H9 (cell line): Measurements from ENCODE around the gene TRPV5. TPM values are rescaled to one million over a fixed set of nuclear protein-coding genes. Genes with fewer than 3 reads are reported as not detected.

ENCODE experiments used
- DNase-seq: peaks from one replicate; pipeline ENCODE4 v3.0.0-alpha.2; 2017
- H2AFZ ChIP-seq: one replicate; pipeline ENCODE4 v1.6.1; 2013; ENCODE audit warnings: mild to moderate bottlenecking, low read length, control low read depth, moderate library complexity
- H2AK5ac ChIP-seq: 2 replicates; pipeline ENCODE4 v1.6.1; 2013; ENCODE audit warnings: low read length, control low read depth, mixed read lengths; ENCODE audit not compliant: insufficient read length
- H2BK120ac ChIP-seq: one replicate; pipeline ENCODE4 v1.6.1; 2013; ENCODE audit warnings: low read depth, mild to moderate bottlenecking, low read length, control low read depth, inconsistent platforms; ENCODE audit not compliant: poor library complexity, severe bottlenecking
- H2BK12ac ChIP-seq: 2 replicates; pipeline ENCODE4 v1.6.1; 2013; ENCODE audit warnings: low read length, control low read depth, mixed read lengths, low read depth; ENCODE audit not compliant: insufficient read length
- H2BK15ac ChIP-seq: 2 replicates; pipeline ENCODE4 v1.6.1; 2013; ENCODE audit warnings: low read depth, low read length, control low read depth
- H2BK20ac ChIP-seq: one replicate; pipeline ENCODE4 v1.6.1; 2013; ENCODE audit warnings: low read depth, mild to moderate bottlenecking, low read length, control low read depth, inconsistent platforms; ENCODE audit not compliant: poor library complexity, severe bottlenecking
- H2BK5ac ChIP-seq: 2 replicates; pipeline ENCODE4 v1.6.1; 2013; ENCODE audit warnings: low read length, control low read depth, mixed read lengths; ENCODE audit not compliant: insufficient read length
- H3K14ac ChIP-seq: 2 replicates; pipeline ENCODE4 v1.6.1; 2013; ENCODE audit warnings: low read length, control low read depth; ENCODE audit not compliant: insufficient read depth
- H3K18ac ChIP-seq: 2 replicates; pipeline ENCODE4 v1.6.1; 2013; ENCODE audit warnings: low read depth, mild to moderate bottlenecking, mixed read lengths, low read length, control low read depth; ENCODE audit not compliant: insufficient read length
- H3K23ac ChIP-seq: 2 replicates; pipeline ENCODE4 v1.6.1; 2013; ENCODE audit warnings: low read length, control low read depth, mixed read lengths, low read depth; ENCODE audit not compliant: insufficient read length
- H3K23me2 ChIP-seq: 2 replicates; pipeline ENCODE4 v1.6.1; 2013; ENCODE audit warnings: low read depth, mild to moderate bottlenecking, mixed read lengths, low read length, control low read depth; ENCODE audit not compliant: insufficient read length, poor library complexity, severe bottlenecking
- H3K27ac ChIP-seq: 2 replicates; pipeline ENCODE4 v1.5.1; 2013; ENCODE audit warnings: low read length, control low read depth, mixed read lengths, low read depth; ENCODE audit not compliant: insufficient read length
- H3K27me3 ChIP-seq: 2 replicates; pipeline ENCODE4 v1.6.1; 2013; ENCODE audit warnings: low read length, control low read depth, inconsistent platforms; ENCODE audit not compliant: insufficient read depth
- H3K4ac ChIP-seq: 2 replicates; pipeline ENCODE4 v1.6.1; 2013; ENCODE audit warnings: low read depth, mild to moderate bottlenecking, control low read depth, inconsistent platforms, low read length, moderate library complexity
- H3K4me1 ChIP-seq: 2 replicates; pipeline ENCODE4 v1.6.1; 2013; ENCODE audit warnings: low read length, control low read depth, inconsistent platforms; ENCODE audit not compliant: insufficient read depth
- H3K4me2 ChIP-seq: 2 replicates; pipeline ENCODE4 v1.6.1; 2013; ENCODE audit warnings: low read length, control low read depth, mixed read lengths; ENCODE audit not compliant: insufficient read length, insufficient read depth
- H3K56ac ChIP-seq: 2 replicates; pipeline ENCODE4 v1.6.1; 2013; ENCODE audit warnings: low read depth, mild to moderate bottlenecking, mixed read lengths, low read length, control low read depth; ENCODE audit not compliant: insufficient read length
- H3K79me1 ChIP-seq: 2 replicates; pipeline ENCODE4 v1.6.1; 2013; ENCODE audit warnings: low read depth, mild to moderate bottlenecking, moderate library complexity, low read length, control low read depth, inconsistent platforms; ENCODE audit not compliant: insufficient read depth, poor library complexity, severe bottlenecking
- H3K79me2 ChIP-seq: 2 replicates; pipeline ENCODE4 v1.6.1; 2013; ENCODE audit warnings: low read length, control low read depth, inconsistent platforms; ENCODE audit not compliant: insufficient read depth
- H3K9ac ChIP-seq: 2 replicates; pipeline ENCODE4 v1.6.1; 2013; ENCODE audit warnings: low read length, control low read depth, mixed read lengths; ENCODE audit not compliant: insufficient read length; ENCODE audit errors: extremely low read depth
- H3K9me3 ChIP-seq: one replicate; pipeline ENCODE4 v1.6.1; 2013; ENCODE audit warnings: low read depth, low read length, inconsistent platforms; ENCODE audit not compliant: control insufficient read depth
- H3T11ph ChIP-seq: one replicate; pipeline ENCODE4 v1.6.1; 2013; ENCODE audit warnings: mild to moderate bottlenecking, low read length, control low read depth, inconsistent platforms
- H4K20me1 ChIP-seq: one replicate; pipeline ENCODE4 v1.6.1; 2013; ENCODE audit not compliant: control insufficient read depth, insufficient read length, insufficient read depth
- H4K5ac ChIP-seq: 2 replicates; pipeline ENCODE4 v1.6.1; 2013; ENCODE audit warnings: low read depth, mild to moderate bottlenecking, mixed read lengths, low read length, control low read depth; ENCODE audit not compliant: insufficient read length
- H4K8ac ChIP-seq: replicated peaks from 2 replicates; pipeline ENCODE4 v1.6.1; 2013; ENCODE audit warnings: low read length, control low read depth, mixed read lengths, low read depth; ENCODE audit not compliant: insufficient read length
- H4K91ac ChIP-seq: 2 replicates; pipeline ENCODE4 v1.6.1; 2013; ENCODE audit warnings: low read depth, mild to moderate bottlenecking, moderate library complexity, mixed read lengths, low read length, control low read depth; ENCODE audit not compliant: insufficient read length
- H3K27ac Mint-ChIP-seq, 3 experiments: 2 replicates in 2 of 3; 3 replicates in 1 of 3; pipeline ENCODE4 v1.8.0; 2020 to 2021; ENCODE audit warnings: mixed read lengths in 3 of 3, mild to moderate bottlenecking in 1 of 3, moderate library complexity in 1 of 3
- H3K27me3 Mint-ChIP-seq: 2 replicates; pipeline ENCODE4 v1.8.0; 2021; ENCODE audit warnings: low read depth, mild to moderate bottlenecking, moderate library complexity, mixed read lengths
- H3K36me3 Mint-ChIP-seq, 3 experiments: 2 replicates in 2 of 3; 3 replicates in 1 of 3; pipeline ENCODE4 v1.8.0; 2020 to 2021; ENCODE audit warnings: low read depth in 3 of 3, mixed read lengths in 3 of 3; ENCODE audit not compliant: insufficient read depth in 1 of 3
- H3K4me1 Mint-ChIP-seq, 2 experiments: 2 replicates each; pipeline ENCODE4 v1.8.0; 2020; ENCODE audit warnings: mixed read lengths in 2 of 2
- H3K4me3 Mint-ChIP-seq, 2 experiments: 2 replicates in 1 of 2; 3 replicates in 1 of 2; pipeline ENCODE4 v1.8.0; 2020 to 2021; ENCODE audit warnings: mild to moderate bottlenecking in 2 of 2, mixed read lengths in 2 of 2, moderate library complexity in 1 of 2
- H3K9me3 Mint-ChIP-seq, 2 experiments: 2 replicates in 1 of 2; 3 replicates in 1 of 2; pipeline ENCODE4 v1.8.0; 2020; ENCODE audit warnings: mild to moderate bottlenecking in 2 of 2, mixed read lengths in 2 of 2, moderate library complexity in 1 of 2
- WGBS: extraction: QIAGEN DNeasy Blood & Tissue Kit; methylation state at CpG from one replicate; pipeline ENCODE4 v1.1.7; 2013; ENCODE audit warnings: missing lambda C conversion rate, low lambda C conversion rate, mixed read lengths; ENCODE audit not compliant: insufficient read length; ENCODE audit errors: extremely low coverage; 5-methylcytosine and 5-hydroxymethylcytosine counted together
- total RNA-seq: library from RNA; stranded (reverse); gene quantifications from 2 replicates; pipeline ENCODE4 v1.2.1, GENCODE V29; 2021
- TF ChIP-seq, protein P1 (sequence below): fragments of 200-600 bp; sonication (generic); conservative IDR thresholded peaks from 3 replicates; pipeline ENCODE4 v1.8.0; 2021; ENCODE audit warnings: antibody characterized with exemption, mild to moderate bottlenecking

Gene TRPV5
- total RNA-seq, 1 experiment from 2014 or later = not detected

GRCh38 chr7:142865766-142866165 is 67.8 kb downstream of the TRPV5 start:
- Histone ChIP-seq H3K18ac (no peak overlapping the region), H3K9me3 (no peaks in the 10 kb centered on the region), H2BK5ac (no peak overlapping the region), H4K91ac (no peak overlapping the region), H4K20me1 (no peaks in the 10 kb centered on the region), H4K5ac (no peak overlapping the region), H4K8ac (no peak overlapping the region), H3K4me1 (peaks cover 8% of the 10 kb centered on the region), H2BK20ac (no peak overlapping the region), H2BK12ac (no peak overlapping the region), H2AK5ac (no peak overlapping the region), H3K9ac (no peak overlapping the region), H3K4ac (no peak overlapping the region), H3T11ph (no peak overlapping the region), H3K27ac (no peak overlapping the region), H2BK120ac (no peak overlapping the region), H3K27me3 (no peaks in the 10 kb centered on the region), H3K79me1 (no peaks in the 10 kb centered on the region), H3K56ac (no peak overlapping the region), H2AFZ (no peak overlapping the region), H3K23me2 (no peaks in the 10 kb centered on the region), H3K4me2 (no peak overlapping the region), H3K14ac (no peak overlapping the region), H2BK15ac (no peak overlapping the region; the same call in 1 of the 2 replicates), H3K79me2 (no peaks in the 10 kb centered on the region), H3K23ac (no peak overlapping the region)
- no peak for DNase-seq
- peaks cover 4% of the 10 kb centered on the region; the same call in 1 of the 2 replicates for H3K27me3 Mint-ChIP-seq
- H3K4me1 Mint-ChIP-seq = peaks cover 32 to 44% of the 10 kb centered on the region in 2 experiments
- no peaks in the 10 kb centered on the region for H3K9me3 Mint-ChIP-seq
- no peak overlapping the region for H3K27ac Mint-ChIP-seq
- no CpG with 5 or more reads among the region's 13 CpGs for WGBS
- peaks cover 0 to 12% (median 5%) of the 10 kb centered on the region in 3 experiments; a peak in 5 of 7 replicates for H3K36me3 Mint-ChIP-seq
- TF ChIP-seq, protein P1, sequence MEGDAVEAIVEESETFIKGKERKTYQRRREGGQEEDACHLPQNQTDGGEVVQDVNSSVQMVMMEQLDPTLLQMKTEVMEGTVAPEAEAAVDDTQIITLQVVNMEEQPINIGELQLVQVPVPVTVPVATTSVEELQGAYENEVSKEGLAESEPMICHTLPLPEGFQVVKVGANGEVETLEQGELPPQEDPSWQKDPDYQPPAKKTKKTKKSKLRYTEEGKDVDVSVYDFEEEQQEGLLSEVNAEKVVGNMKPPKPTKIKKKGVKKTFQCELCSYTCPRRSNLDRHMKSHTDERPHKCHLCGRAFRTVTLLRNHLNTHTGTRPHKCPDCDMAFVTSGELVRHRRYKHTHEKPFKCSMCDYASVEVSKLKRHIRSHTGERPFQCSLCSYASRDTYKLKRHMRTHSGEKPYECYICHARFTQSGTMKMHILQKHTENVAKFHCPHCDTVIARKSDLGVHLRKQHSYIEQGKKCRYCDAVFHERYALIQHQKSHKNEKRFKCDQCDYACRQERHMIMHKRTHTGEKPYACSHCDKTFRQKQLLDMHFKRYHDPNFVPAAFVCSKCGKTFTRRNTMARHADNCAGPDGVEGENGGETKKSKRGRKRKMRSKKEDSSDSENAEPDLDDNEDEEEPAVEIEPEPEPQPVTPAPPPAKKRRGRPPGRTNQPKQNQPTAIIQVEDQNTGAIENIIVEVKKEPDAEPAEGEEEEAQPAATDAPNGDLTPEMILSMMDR = no peak
- no peak overlapping the region for H3K4me3 Mint-ChIP-seq
